Sigmoid colon (tissue), 4 donors: Measurements from ENCODE around the gene HPS4.

Experiments used
- CTCF ChIP-seq, 4 experiments: fragments of 450-650 bp in 3 of 4; fragments of 200-600 bp in 1 of 4; IDR thresholded peaks; one replicate each; pipeline ENCODE4 v1.5.1; 2016 to 2019; ENCODE audit warnings: antibody characterized with exemption in 4 of 4, mild to moderate bottlenecking in 3 of 4, moderate library complexity in 2 of 4
- POLR2AphosphoS5 ChIP-seq, 4 donors: sonication (generic); formaldehyde crosslinking; IDR thresholded peaks; one replicate each; pipeline ENCODE4 v1.6.1; 2017; ENCODE audit warnings: antibody characterized with exemption in 4 of 4

GRCh38 chr22:26515931-26516330 lies 32.3 kb upstream of the HPS4 start:
- TF ChIP-seq POLR2AphosphoS5 (IDR thresholded peaks at IDR 0.05) (no peak), CTCF (IDR thresholded peaks at IDR 0.05) (no peak)
